ENCODE data around the gene CTNND1. TPM values are rescaled to one million over a fixed set of nuclear protein-coding genes. Genes with fewer than 3 reads are reported as not detected.

The CTNND1 gene
- total and polyA plus RNA-seq, 9 of the 15 experiments (the other 6 are each of a cell fraction or from before 2014, with no cell fraction given) = 11.1 to 74.0 (median 43.3) TPM

- TF ChIP-seq TAF7 (tag; IDR thresholded peaks at IDR 0.05) = peak; percentile 84
- TF ChIP-seq, protein P1, sequence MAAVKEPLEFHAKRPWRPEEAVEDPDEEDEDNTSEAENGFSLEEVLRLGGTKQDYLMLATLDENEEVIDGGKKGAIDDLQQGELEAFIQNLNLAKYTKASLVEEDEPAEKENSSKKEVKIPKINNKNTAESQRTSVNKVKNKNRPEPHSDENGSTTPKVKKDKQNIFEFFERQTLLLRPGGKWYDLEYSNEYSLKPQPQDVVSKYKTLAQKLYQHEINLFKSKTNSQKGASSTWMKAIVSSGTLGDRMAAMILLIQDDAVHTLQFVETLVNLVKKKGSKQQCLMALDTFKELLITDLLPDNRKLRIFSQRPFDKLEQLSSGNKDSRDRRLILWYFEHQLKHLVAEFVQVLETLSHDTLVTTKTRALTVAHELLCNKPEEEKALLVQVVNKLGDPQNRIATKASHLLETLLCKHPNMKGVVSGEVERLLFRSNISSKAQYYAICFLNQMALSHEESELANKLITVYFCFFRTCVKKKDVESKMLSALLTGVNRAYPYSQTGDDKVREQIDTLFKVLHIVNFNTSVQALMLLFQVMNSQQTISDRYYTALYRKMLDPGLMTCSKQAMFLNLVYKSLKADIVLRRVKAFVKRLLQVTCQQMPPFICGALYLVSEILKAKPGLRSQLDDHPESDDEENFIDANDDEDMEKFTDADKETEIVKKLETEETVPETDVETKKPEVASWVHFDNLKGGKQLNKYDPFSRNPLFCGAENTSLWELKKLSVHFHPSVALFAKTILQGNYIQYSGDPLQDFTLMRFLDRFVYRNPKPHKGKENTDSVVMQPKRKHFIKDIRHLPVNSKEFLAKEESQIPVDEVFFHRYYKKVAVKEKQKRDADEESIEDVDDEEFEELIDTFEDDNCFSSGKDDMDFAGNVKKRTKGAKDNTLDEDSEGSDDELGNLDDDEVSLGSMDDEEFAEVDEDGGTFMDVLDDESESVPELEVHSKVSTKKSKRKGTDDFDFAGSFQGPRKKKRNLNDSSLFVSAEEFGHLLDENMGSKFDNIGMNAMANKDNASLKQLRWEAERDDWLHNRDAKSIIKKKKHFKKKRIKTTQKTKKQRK (IDR thresholded peaks at IDR 0.05; ENCODE audit: borderline replicate concordance, low read depth, low read length) = peak; percentile 65; the same call in 1 of the 2 replicates
- TF ChIP-seq, protein P2, sequence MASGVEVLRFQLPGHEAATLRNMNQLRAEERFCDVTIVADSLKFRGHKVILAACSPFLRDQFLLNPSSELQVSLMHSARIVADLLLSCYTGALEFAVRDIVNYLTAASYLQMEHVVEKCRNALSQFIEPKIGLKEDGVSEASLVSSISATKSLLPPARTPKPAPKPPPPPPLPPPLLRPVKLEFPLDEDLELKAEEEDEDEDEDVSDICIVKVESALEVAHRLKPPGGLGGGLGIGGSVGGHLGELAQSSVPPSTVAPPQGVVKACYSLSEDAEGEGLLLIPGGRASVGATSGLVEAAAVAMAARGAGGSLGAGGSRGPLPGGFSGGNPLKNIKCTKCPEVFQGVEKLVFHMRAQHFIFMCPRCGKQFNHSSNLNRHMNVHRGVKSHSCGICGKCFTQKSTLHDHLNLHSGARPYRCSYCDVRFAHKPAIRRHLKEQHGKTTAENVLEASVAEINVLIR (CRISPR knock-in tag; IDR thresholded peaks at IDR 0.05) = peak; percentile 79
- no peak for TF ChIP-seq KAT8 (IDR thresholded peaks at IDR 0.05; ENCODE audit: low read depth)
- TF ChIP-seq, protein P3, sequence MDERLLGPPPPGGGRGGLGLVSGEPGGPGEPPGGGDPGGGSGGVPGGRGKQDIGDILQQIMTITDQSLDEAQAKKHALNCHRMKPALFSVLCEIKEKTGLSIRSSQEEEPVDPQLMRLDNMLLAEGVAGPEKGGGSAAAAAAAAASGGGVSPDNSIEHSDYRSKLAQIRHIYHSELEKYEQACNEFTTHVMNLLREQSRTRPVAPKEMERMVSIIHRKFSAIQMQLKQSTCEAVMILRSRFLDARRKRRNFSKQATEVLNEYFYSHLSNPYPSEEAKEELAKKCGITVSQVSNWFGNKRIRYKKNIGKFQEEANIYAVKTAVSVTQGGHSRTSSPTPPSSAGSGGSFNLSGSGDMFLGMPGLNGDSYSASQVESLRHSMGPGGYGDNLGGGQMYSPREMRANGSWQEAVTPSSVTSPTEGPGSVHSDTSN (CRISPR knock-in tag; IDR thresholded peaks at IDR 0.05; ENCODE audit: low read depth) = no peak
- TF ChIP-seq, protein P3 (tag; conservative IDR thresholded peaks at IDR 0.05; ENCODE audit: low read depth) = peak; percentile 96
- peak; percentile 53 for TF ChIP-seq BRD9 (IDR thresholded peaks at IDR 0.05; ENCODE audit: low read depth, partially characterized antibody)
- no peak for TF ChIP-seq KHSRP (IDR thresholded peaks at IDR 0.05)
- TF ChIP-seq NR2C2 (CRISPR knock-in tag; IDR thresholded peaks at IDR 0.05) = peak; percentile 95
- peak; percentile 100 for TF ChIP-seq NR2C2 (tag; IDR thresholded peaks at IDR 0.05)
- 0 out of 2 replicates have a peak, but pooled peaks have one; percentile 36 for TF ChIP-seq LEF1 (IDR thresholded peaks at IDR 0.05)
- TF ChIP-seq DNMT1 (IDR thresholded peaks at IDR 0.05) = no peak
- peak; percentile 72 for TF ChIP-seq ETV5 (CRISPR knock-in tag; IDR thresholded peaks at IDR 0.05; ENCODE audit: low read depth)
- TF ChIP-seq POLR2G (IDR thresholded peaks at IDR 0.05; ENCODE audit: low read depth, low read length) = peak; percentile 85
- TF ChIP-seq TBP (optimal IDR thresholded peaks at IDR 0.05; ENCODE audit: low read depth, low read length) = peak; percentile 89
- TF ChIP-seq ZBTB9 (CRISPR knock-in tag; IDR thresholded peaks at IDR 0.05) = peak; percentile 57; the same call in 1 of the 2 replicates
- peak; percentile 90 for TF ChIP-seq NKRF (IDR thresholded peaks at IDR 0.05; ENCODE audit: borderline replicate concordance)
These were observed 49.1 kb upstream of the CTNND1 start, which contains the start of gene TMX2 (continued) for GRCh38 chr11:57712256-57713150.

All from K562 (cell line).